Panc1 (cell line): ENCODE results near the gene ARPC1B.

Source experiments
- POLR2AphosphoS5 ChIP-seq: IDR thresholded peaks from 2 replicates; pipeline ENCODE4 v1.6.1; 2012; ENCODE audit warnings: mild to moderate bottlenecking, low read depth, low read length, moderate library complexity
- TCF7L2 ChIP-seq: IDR thresholded peaks from 2 replicates; pipeline ENCODE4 v1.6.1; 2011; ENCODE audit warnings: mild to moderate bottlenecking, low read depth, low read length, inconsistent platforms
- TF ChIP-seq, protein P1 (sequence below), 2 experiments: IDR thresholded peaks; 2 replicates each; pipeline ENCODE4 v1.6.1; 2011 to 2012; ENCODE audit warnings: low read depth in 2 of 2, control low read depth in 1 of 2, low read length in 1 of 2, mild to moderate bottlenecking in 1 of 2, moderate library complexity in 1 of 2; ENCODE audit not compliant: insufficient read depth in 1 of 2

GRCh38 chr7:99379043-99379577, 4.6 kb downstream of the ARPC1B start:
- TF ChIP-seq POLR2AphosphoS5 (no peak), TCF7L2 (no peak)
- TF ChIP-seq, protein P1, sequence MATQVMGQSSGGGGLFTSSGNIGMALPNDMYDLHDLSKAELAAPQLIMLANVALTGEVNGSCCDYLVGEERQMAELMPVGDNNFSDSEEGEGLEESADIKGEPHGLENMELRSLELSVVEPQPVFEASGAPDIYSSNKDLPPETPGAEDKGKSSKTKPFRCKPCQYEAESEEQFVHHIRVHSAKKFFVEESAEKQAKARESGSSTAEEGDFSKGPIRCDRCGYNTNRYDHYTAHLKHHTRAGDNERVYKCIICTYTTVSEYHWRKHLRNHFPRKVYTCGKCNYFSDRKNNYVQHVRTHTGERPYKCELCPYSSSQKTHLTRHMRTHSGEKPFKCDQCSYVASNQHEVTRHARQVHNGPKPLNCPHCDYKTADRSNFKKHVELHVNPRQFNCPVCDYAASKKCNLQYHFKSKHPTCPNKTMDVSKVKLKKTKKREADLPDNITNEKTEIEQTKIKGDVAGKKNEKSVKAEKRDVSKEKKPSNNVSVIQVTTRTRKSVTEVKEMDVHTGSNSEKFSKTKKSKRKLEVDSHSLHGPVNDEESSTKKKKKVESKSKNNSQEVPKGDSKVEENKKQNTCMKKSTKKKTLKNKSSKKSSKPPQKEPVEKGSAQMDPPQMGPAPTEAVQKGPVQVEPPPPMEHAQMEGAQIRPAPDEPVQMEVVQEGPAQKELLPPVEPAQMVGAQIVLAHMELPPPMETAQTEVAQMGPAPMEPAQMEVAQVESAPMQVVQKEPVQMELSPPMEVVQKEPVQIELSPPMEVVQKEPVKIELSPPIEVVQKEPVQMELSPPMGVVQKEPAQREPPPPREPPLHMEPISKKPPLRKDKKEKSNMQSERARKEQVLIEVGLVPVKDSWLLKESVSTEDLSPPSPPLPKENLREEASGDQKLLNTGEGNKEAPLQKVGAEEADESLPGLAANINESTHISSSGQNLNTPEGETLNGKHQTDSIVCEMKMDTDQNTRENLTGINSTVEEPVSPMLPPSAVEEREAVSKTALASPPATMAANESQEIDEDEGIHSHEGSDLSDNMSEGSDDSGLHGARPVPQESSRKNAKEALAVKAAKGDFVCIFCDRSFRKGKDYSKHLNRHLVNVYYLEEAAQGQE (IDR thresholded peaks at IDR 0.05; ENCODE audit: insufficient read depth in 1 of 2, low read depth in 2 of 2, low read length in 1 of 2), result no peak
